K562 (cell line): Measurements from ENCODE around the gene ELMO1. TPM values are rescaled to one million over a fixed set of nuclear protein-coding genes. Genes with fewer than 3 reads are reported as not detected.

Experiments
- ATAC-seq: fragments of 200-7000 bp; cut with Tn5 transposase; 3 replicates; pipeline ENCODE4 v1.9.1; 2020; ENCODE audit warnings: moderate library complexity
- BruUV-seq: library from RNA; stranded (reverse); fragments of 400-500 nt; replicated peaks from 2 replicates; lab custom pipeline; 2021; lab: Mats Ljungman, UMichigan
- CTCF ChIA-PET: fragments of 300-600 bp; formaldehyde crosslinking; extraction: SDS; loops from one replicate; lab custom pipeline; 2021; ENCODE audit warnings: low intra/inter-chr PET ratio; lab: Yijun Ruan, JAX
- POLR2A ChIA-PET: fragments of 300-600, 350-650 bp; sonication (Branson Sonifier 250); formaldehyde crosslinking; extraction: SDS; loops from one replicate; lab custom pipeline; 2021; ENCODE audit warnings: antibody characterized with exemption, inconsistent platforms; lab: Yijun Ruan, JAX
- DNase-seq, 4 experiments: peaks; one replicate each; pipeline versions ENCODE4 v3.0.0 to v3.0.0-alpha.2; 2011 to 2018; ENCODE audit warnings: low spot score in 3 of 4, mixed read lengths in 3 of 4; ENCODE audit errors: extremely low read depth in 1 of 4
- FAIRE-seq: peaks from 2 replicates; lab custom pipeline; 2011; peaks lifted over from hg19 to GRCh38; lab: Jason Lieb, UNC
- H2AFZ ChIP-seq: 2 replicates; pipeline ENCODE4 v1.6.0; 2011; ENCODE audit warnings: low read depth, low read length, control low read depth, inconsistent platforms
- H3K27ac ChIP-seq: fragments of 200-600 bp; 3 replicates; pipeline ENCODE4 v1.8.0; 2011; ENCODE audit warnings: low read depth, mild to moderate bottlenecking, control low read depth, inconsistent platforms, low read length, moderate library complexity, mixed read lengths; ENCODE audit errors: extremely low read depth
- H3K27me3 ChIP-seq, 2 experiments: fragments of 300-600 bp in 1 of 2; 2 replicates in 1 of 2; 3 replicates in 1 of 2; pipeline versions ENCODE4 v1.6.0 to v1.8.0; 2011; ENCODE audit warnings: inconsistent platforms in 2 of 2, low read length in 2 of 2, mild to moderate bottlenecking in 1 of 2, mixed read lengths in 1 of 2, moderate library complexity in 1 of 2; ENCODE audit not compliant: control insufficient read depth in 2 of 2, insufficient read depth in 2 of 2
- H3K36me3 ChIP-seq: fragments of 300-600 bp; 3 replicates; pipeline ENCODE4 v1.8.0; 2011; ENCODE audit warnings: mild to moderate bottlenecking, low read length, inconsistent platforms; ENCODE audit not compliant: control insufficient read depth, insufficient read depth
- H3K4me1 ChIP-seq, 2 experiments: fragments of 200-600 bp in 1 of 2; replicated peaks in 1 of 2; 2 replicates in 1 of 2; 3 replicates in 1 of 2; pipeline versions ENCODE4 v1.5.1 to v1.8.0; 2011; ENCODE audit warnings: inconsistent platforms in 2 of 2, low read length in 2 of 2, mild to moderate bottlenecking in 1 of 2, mixed read lengths in 1 of 2, moderate library complexity in 1 of 2; ENCODE audit not compliant: control insufficient read depth in 2 of 2, insufficient read depth in 2 of 2
- H3K4me2 ChIP-seq: 2 replicates; pipeline ENCODE4 v1.6.1; 2011; ENCODE audit warnings: low read length, control low read depth, inconsistent platforms, mixed read lengths; ENCODE audit not compliant: insufficient read depth
- H3K4me3 ChIP-seq: fragments of 200-600 bp; sonication (generic), shearing (Covaris generic); 2 replicates; pipeline ENCODE4 v1.5.1; 2016; ENCODE audit warnings: control low read depth, inconsistent platforms
- H3K79me2 ChIP-seq: fragments of 200-600 bp; 3 replicates; pipeline ENCODE4 v1.8.0; 2011; ENCODE audit warnings: low read length, inconsistent platforms; ENCODE audit not compliant: control insufficient read depth, insufficient read depth
- H3K9ac ChIP-seq, 2 experiments: 2 replicates each; pipeline versions ENCODE4 v1.6.0 to v1.6.1; 2011; ENCODE audit warnings: low read depth in 2 of 2, low read length in 2 of 2, control low read depth in 1 of 2, inconsistent platforms in 1 of 2, mild to moderate bottlenecking in 1 of 2, mixed read lengths in 1 of 2; ENCODE audit not compliant: insufficient read depth in 1 of 2
- H3K9me1 ChIP-seq: one replicate; pipeline ENCODE4 v1.6.0; 2011; ENCODE audit warnings: inconsistent platforms, mild to moderate bottlenecking, low read length, moderate library complexity; ENCODE audit not compliant: control insufficient read depth, insufficient read depth
- H3K9me3 ChIP-seq: replicated peaks from 2 replicates; pipeline ENCODE4 v1.5.1; 2011; ENCODE audit warnings: low read depth, low read length, inconsistent platforms; ENCODE audit not compliant: control insufficient read depth, insufficient read depth
- H4K20me1 ChIP-seq: replicated peaks from 2 replicates; pipeline ENCODE4 v1.6.1; 2011; ENCODE audit warnings: low read length, inconsistent platforms, mixed read lengths; ENCODE audit not compliant: control insufficient read depth, insufficient read depth
- ATF4 ChIP-seq: fragments of 450-650 bp; formaldehyde crosslinking; IDR thresholded peaks from 2 replicates; pipeline ENCODE4 v1.4.0; 2022; ENCODE audit warnings: mild to moderate bottlenecking, moderate library complexity
- CBX1 ChIP-seq: sonication (generic); IDR thresholded peaks from 2 replicates; pipeline ENCODE4 v1.6.1; 2016; ENCODE audit warnings: antibody characterized with exemption, low read depth, mild to moderate bottlenecking
- ELK1 ChIP-seq: sonication (generic); formaldehyde crosslinking; IDR thresholded peaks from 2 replicates; pipeline ENCODE4 v1.8.1; 2022; ENCODE audit warnings: missing genetic modification reagents
- NR1H2 ChIP-seq: sonication (generic); formaldehyde crosslinking; IDR thresholded peaks from 2 replicates; pipeline ENCODE4 v1.4.0; 2020; ENCODE audit warnings: mild to moderate bottlenecking, missing genetic modification reagents
- POLR2A ChIP-seq: fragments of 450-650 bp; conservative IDR thresholded peaks from 2 replicates; pipeline ENCODE4 v1.6.1; 2016
- ZNF436 ChIP-seq: fragments of 250-450, 450-650 bp; sonication (Bioruptor Pico); formaldehyde crosslinking; IDR thresholded peaks from 2 replicates; pipeline ENCODE4 v1.7.0; 2020; ENCODE audit warnings: mild to moderate bottlenecking
- ZNF507 ChIP-seq: conservative IDR thresholded peaks from 2 replicates; pipeline ENCODE4 v1.6.1; 2017; ENCODE audit warnings: missing genetic modification characterization, missing compliant biosample characterization
- ZNF584 ChIP-seq: fragments of 200-800 bp; sonication (Bioruptor generic); IDR thresholded peaks from 2 replicates; pipeline ENCODE4 v1.6.1; 2016; ENCODE audit warnings: low read depth, mild to moderate bottlenecking, missing genetic modification characterization, missing compliant biosample characterization
- ZNF785 ChIP-seq: fragments of 250-450 bp; sonication (Bioruptor Pico); IDR thresholded peaks from 2 replicates; pipeline ENCODE4 v1.4.0; 2020; ENCODE audit warnings: mild to moderate bottlenecking
- WGBS: fragments of 100-300 bp; shearing (Covaris generic); methylation state at CpG from one replicate; pipeline ENCODE4 v1.1.6; 2016; ENCODE audit warnings: low coverage, mixed read lengths; ENCODE audit not compliant: insufficient coverage; ENCODE audit errors: missing lambda C conversion rate; 5-methylcytosine and 5-hydroxymethylcytosine counted together
- in situ Hi-C: fragments of 300-500 bp; cut with MboI; formaldehyde crosslinking; loops from 4 replicates; pipeline ENCODE4 v1.15.0; 2018; ENCODE audit warnings: inconsistent platforms, mixed read lengths
- intact Hi-C: fragments of 100-400 bp; cut with micrococcal nuclease; formaldehyde crosslinking; loops from 2 replicates; pipeline ENCODE4 v1.14.2; 2022
- polyA plus RNA-seq, 8 experiments: library from polyadenylated mRNA; depleted of rRNA in 4 of 8; stranded (reverse) in 5 of 8; unstranded in 3 of 8; fragments of >200 nt; fragmentation: Nextera tagmentation in 2 of 8; fragmentation: Illumina TruSeq in 1 of 8; extraction: Ambion mirVana in 2 of 8; extraction: Trizol in 1 of 8; gene quantifications; 2 replicates each; pipeline versions ENCODE4 v1.2.1 to v1.2.3, GENCODE V29; 2011 to 2014; ENCODE audit warnings: inconsistent platforms in 1 of 8, missing spikeins in 1 of 8
- total RNA-seq, 7 experiments: library from RNA; depleted of rRNA in 6 of 7; stranded (reverse); fragments of >200 nt in 6 of 7; fragmentation: Illumina TruSeq in 2 of 7; extraction: Trizol in 2 of 7; gene quantifications; 2 replicates each; pipeline versions ENCODE4 v1.2.1 to v1.2.3, GENCODE V29; 2011 to 2021; ENCODE audit warnings: low replicate concordance in 1 of 7
- TF ChIP-seq, protein P1 (sequence below): fragments of 200-800 bp; sonication (Bioruptor generic); IDR thresholded peaks from 2 replicates; pipeline ENCODE4 v1.6.1; 2017; ENCODE audit warnings: missing genetic modification characterization, missing compliant biosample characterization

The ELMO1 gene
- total and polyA plus RNA-seq, 9 of the 15 experiments (the other 6 are each of a cell fraction or from before 2014, with no cell fraction given) = 0.36 to 7.2 (median 3.6) TPM

GRCh38 chr7:37281368-37282092, 167.1 kb downstream of the ELMO1 start:
- no peaks in the 10 kb centered on the region for H4K20me1 ChIP-seq

More at GRCh38 chr7:37281368-37282092, 167.1 kb downstream of the ELMO1 start:
- FAIRE-seq (no peak), DNase-seq (no peak), ATAC-seq (no peak)
- no peaks in the 10 kb centered on the region for H3K4me1 ChIP-seq
- H2AFZ ChIP-seq = no peak overlapping the region
- no peak overlapping the region for H3K4me3 ChIP-seq
- no TSS peak for BruUV-seq
- H3K27me3 ChIP-seq = peaks cover 3 to 8% of the 10 kb centered on the region in 2 experiments; a peak in 2 of 5 replicates
- H3K9me1 ChIP-seq = no peaks in the 10 kb centered on the region
- H3K4me2 ChIP-seq = no peak overlapping the region
- no peaks in the 10 kb centered on the region for H3K79me2 ChIP-seq
- CTCF ChIA-PET = no interaction called here
- TF ChIP-seq ZNF436 (CRISPR knock-in tag) (no peak), ELK1 (no peak), NR1H2 (CRISPR knock-in tag) (no peak), ATF4 (no peak), CBX1 (no peak), ZNF507 (tag) (no peak), ZNF584 (CRISPR knock-in tag) (no peak), POLR2A (no peak), ZNF785 (CRISPR knock-in tag) (no peak)
- TF ChIP-seq, protein P1, sequence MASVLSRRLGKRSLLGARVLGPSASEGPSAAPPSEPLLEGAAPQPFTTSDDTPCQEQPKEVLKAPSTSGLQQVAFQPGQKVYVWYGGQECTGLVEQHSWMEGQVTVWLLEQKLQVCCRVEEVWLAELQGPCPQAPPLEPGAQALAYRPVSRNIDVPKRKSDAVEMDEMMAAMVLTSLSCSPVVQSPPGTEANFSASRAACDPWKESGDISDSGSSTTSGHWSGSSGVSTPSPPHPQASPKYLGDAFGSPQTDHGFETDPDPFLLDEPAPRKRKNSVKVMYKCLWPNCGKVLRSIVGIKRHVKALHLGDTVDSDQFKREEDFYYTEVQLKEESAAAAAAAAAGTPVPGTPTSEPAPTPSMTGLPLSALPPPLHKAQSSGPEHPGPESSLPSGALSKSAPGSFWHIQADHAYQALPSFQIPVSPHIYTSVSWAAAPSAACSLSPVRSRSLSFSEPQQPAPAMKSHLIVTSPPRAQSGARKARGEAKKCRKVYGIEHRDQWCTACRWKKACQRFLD (CRISPR knock-in tag) = no peak
- TF ChIP-seq, all 486 proteins: peak for 0
- H3K9ac ChIP-seq = no peak overlapping the region
- no peaks in the 10 kb centered on the region for H3K9me3 ChIP-seq
- H3K27ac ChIP-seq = no peak overlapping the region
- POLR2A ChIA-PET = no interaction called here
- H3K36me3 ChIP-seq = no peaks in the 10 kb centered on the region
- intact Hi-C loops = loop anchor here (5.0 kb wide), 3 partner anchors 71 to 551 kb away; no protein-coding TSS in a partner anchor
- 1% methylated on average over 5 of the region's 5 CpGs for WGBS
- in situ Hi-C loops = no loop called here
